ENCODE measurements around the gene SLC17A5.

Gene SLC17A5

GRCh38 chr6:73586416-73586974, 67.3 kb downstream of the SLC17A5 start:
- Histone ChIP-seq H2AFZ (ENCODE audit: insufficient read depth, low read length, poor library complexity) (no peak overlapping the region), H4K8ac (ENCODE audit: low read depth, low read length) (no peak overlapping the region), H3K23ac (ENCODE audit: low read length) (no peak overlapping the region), H3K9ac (ENCODE audit: low read length) (no peak overlapping the region), H2AK5ac (ENCODE audit: low read length) (no peak overlapping the region), H3K18ac (ENCODE audit: low read length) (no peak overlapping the region), H2BK5ac (ENCODE audit: low read depth, low read length, poor library complexity) (no peak overlapping the region), H3K14ac (ENCODE audit: low read length) (no peak overlapping the region), H2BK120ac (ENCODE audit: insufficient read depth, low read length, poor library complexity) (peak overlapping the region; percentile 48), H3K36me3 (ENCODE audit: control insufficient read depth in 1 of 2, insufficient read depth in 2 of 2, low read length in 2 of 2) (no peaks in the 10 kb centered on the region), H3K27me3 (ENCODE audit: insufficient read depth, low read length) (no peaks in the 10 kb centered on the region), H4K91ac (ENCODE audit: low read depth, low read length) (no peak overlapping the region), H3K9me3 (ENCODE audit: insufficient read depth, low read depth, low read length) (no peaks in the 10 kb centered on the region), H3K79me2 (ENCODE audit: control insufficient read depth, insufficient read depth, low read length, poor library complexity) (no peaks in the 10 kb centered on the region), H4K12ac (ENCODE audit: low read depth, low read length) (no peak overlapping the region), H3K4me1 (ENCODE audit: control insufficient read depth in 1 of 2, insufficient read depth in 2 of 2, low read length in 2 of 2) (peaks cover 4 to 5% of the 10 kb centered on the region in 2 experiments), H3K79me1 (ENCODE audit: low read length) (peaks cover 15% of the 10 kb centered on the region), H3K4me2 (ENCODE audit: low read length) (peak overlapping the region; percentile 17), H3K27ac (ENCODE audit: low read depth, low read length) (peak overlapping the region; percentile 94), H2BK12ac (ENCODE audit: low read length) (no peak overlapping the region), H3K4me3 (ENCODE audit: low read depth, low read length) (no peak overlapping the region), H3K4ac (ENCODE audit: low read depth, low read length) (no peak overlapping the region)
- WGBS (ENCODE audit: extremely low coverage, insufficient coverage, insufficient read length) = no CpG with 5 or more reads among the region's 6 CpGs
- DNase-seq = no peak

DNA sequence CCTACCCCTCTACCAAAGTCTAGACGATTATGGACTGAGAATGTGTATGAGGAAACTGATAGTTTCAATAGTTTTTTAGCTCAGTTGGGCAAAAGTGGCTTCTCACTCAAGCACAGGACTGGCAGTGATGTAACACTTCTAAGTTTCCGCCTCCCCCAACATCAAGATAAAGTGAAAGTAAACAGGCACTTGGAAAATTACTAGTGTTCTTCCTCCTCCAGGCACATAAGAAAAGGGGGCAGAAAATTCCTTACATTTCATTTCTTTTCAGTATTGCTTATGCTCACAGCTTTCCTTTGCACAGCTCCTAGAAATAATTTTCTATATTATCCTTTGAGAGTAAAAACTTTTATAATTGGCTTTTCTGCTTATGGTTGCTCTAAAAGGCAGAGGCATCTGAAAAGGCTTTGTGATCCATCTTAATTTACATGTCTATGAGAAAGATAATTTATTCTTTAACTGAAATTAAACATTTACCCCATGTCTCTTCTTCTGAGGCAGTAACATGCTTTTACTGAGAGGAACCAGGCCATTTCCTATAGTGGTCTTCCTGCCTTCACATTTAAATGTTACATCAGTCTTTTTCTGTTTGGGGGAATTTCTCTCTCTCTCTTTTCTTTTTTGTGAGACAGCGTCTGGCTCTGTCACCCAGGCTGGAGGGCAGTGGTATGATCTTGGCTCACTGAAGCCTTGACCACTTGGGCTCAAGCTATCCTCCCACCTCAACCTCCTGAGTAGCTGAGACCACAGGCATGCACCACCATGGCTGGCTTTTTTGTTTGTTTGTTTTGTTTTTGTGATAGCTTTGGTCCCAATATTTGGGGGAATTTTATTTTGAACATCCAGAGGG, 68.0 kb downstream of the SLC17A5 start:
- peaks cover 6 to 8% of the 10 kb centered on the region in 2 experiments for H3K4me1 ChIP-seq (ENCODE audit: control insufficient read depth in 1 of 2, insufficient read depth in 2 of 2, low read length in 2 of 2)
- no CpG with 5 or more reads among the region's 3 CpGs for WGBS (ENCODE audit: extremely low coverage, insufficient coverage, insufficient read length)
- peaks cover 18% of the 10 kb centered on the region for H3K79me1 ChIP-seq (ENCODE audit: low read length)
- no peaks in the 10 kb centered on the region for H3K79me2 ChIP-seq (ENCODE audit: control insufficient read depth, insufficient read depth, low read length, poor library complexity)
- H2BK5ac ChIP-seq (ENCODE audit: low read depth, low read length, poor library complexity) = peak overlapping the region; percentile 59
- peak overlapping the region; percentile 62 for H4K91ac ChIP-seq (ENCODE audit: low read depth, low read length)
- peak overlapping the region; percentile 72 for H2BK120ac ChIP-seq (ENCODE audit: insufficient read depth, low read length, poor library complexity)
- H3K4ac ChIP-seq (ENCODE audit: low read depth, low read length) = no peak overlapping the region
- H3K4me2 ChIP-seq (ENCODE audit: low read length) = peak overlapping the region; percentile 20
- no peak overlapping the region for H3K14ac ChIP-seq (ENCODE audit: low read length)
- no peaks in the 10 kb centered on the region for H3K9me3 ChIP-seq (ENCODE audit: insufficient read depth, low read depth, low read length)
- no peaks in the 10 kb centered on the region for H3K36me3 ChIP-seq (ENCODE audit: control insufficient read depth in 1 of 2, insufficient read depth in 2 of 2, low read length in 2 of 2)
- H3K4me3 ChIP-seq (ENCODE audit: low read depth, low read length) = no peak overlapping the region
- no peak overlapping the region for H2AFZ ChIP-seq (ENCODE audit: insufficient read depth, low read length, poor library complexity)
- peak overlapping the region; percentile 94 for H3K27ac ChIP-seq (ENCODE audit: low read depth, low read length)
- H3K9ac ChIP-seq (ENCODE audit: low read length) = no peak overlapping the region
- DNase-seq = peak; percentile 44 to 77
- no peaks in the 10 kb centered on the region for H3K27me3 ChIP-seq (ENCODE audit: insufficient read depth, low read length)
- H4K8ac ChIP-seq (ENCODE audit: low read depth, low read length) = no peak overlapping the region
- H4K12ac ChIP-seq (ENCODE audit: low read depth, low read length) = no peak overlapping the region
- H3K23ac ChIP-seq (ENCODE audit: low read length) = no peak overlapping the region
- no peak overlapping the region for H3K18ac ChIP-seq (ENCODE audit: low read length)
- no peak overlapping the region for H2AK5ac ChIP-seq (ENCODE audit: low read length)
- H2BK12ac ChIP-seq (ENCODE audit: low read length) = peak overlapping the region; percentile 83

DNA sequence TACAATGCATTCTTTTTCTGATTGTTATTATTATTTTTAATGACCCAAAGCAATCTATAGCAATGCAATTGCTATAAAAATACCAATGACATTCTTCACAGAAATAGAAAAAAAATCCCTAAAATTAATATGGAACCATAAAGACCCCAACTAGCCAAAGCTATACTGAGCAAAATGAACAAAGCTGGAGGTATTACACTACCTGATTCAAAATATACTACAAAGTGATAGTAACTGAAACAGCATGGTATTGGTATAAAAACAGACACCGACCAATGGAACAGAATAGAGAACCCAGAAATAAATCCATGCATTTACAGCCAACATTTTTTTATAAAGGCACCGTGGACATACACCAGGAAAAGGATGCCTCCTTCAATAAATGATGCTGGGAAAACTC, 72.5 kb downstream of the SLC17A5 start:
- peak overlapping the region; percentile 91 for H2BK5ac ChIP-seq (ENCODE audit: low read depth, low read length, poor library complexity)
- no peak overlapping the region for H3K9ac ChIP-seq (ENCODE audit: low read length)
- no peak for DNase-seq
- H2BK12ac ChIP-seq (ENCODE audit: low read length) = peak overlapping the region; percentile 99
- H3K79me1 ChIP-seq (ENCODE audit: low read length) = peaks cover 26% of the 10 kb centered on the region
- H4K8ac ChIP-seq (ENCODE audit: low read depth, low read length) = no peak overlapping the region
- no peak overlapping the region for H3K23ac ChIP-seq (ENCODE audit: low read length)
- H3K79me2 ChIP-seq (ENCODE audit: control insufficient read depth, insufficient read depth, low read length, poor library complexity) = peaks cover 3% of the 10 kb centered on the region
- H2AFZ ChIP-seq (ENCODE audit: insufficient read depth, low read length, poor library complexity) = no peak overlapping the region
- no peak overlapping the region for H3K18ac ChIP-seq (ENCODE audit: low read length)
- no peaks in the 10 kb centered on the region for H3K27me3 ChIP-seq (ENCODE audit: insufficient read depth, low read length)
- peaks cover 12 to 16% of the 10 kb centered on the region in 2 experiments for H3K4me1 ChIP-seq (ENCODE audit: control insufficient read depth in 1 of 2, insufficient read depth in 2 of 2, low read length in 2 of 2)
- H2AK5ac ChIP-seq (ENCODE audit: low read length) = peak overlapping the region; percentile 66
- no peaks in the 10 kb centered on the region for H3K9me3 ChIP-seq (ENCODE audit: insufficient read depth, low read depth, low read length)
- peak overlapping the region; percentile 80 for H2BK120ac ChIP-seq (ENCODE audit: insufficient read depth, low read length, poor library complexity)
- peak overlapping the region; percentile 58 for H3K14ac ChIP-seq (ENCODE audit: low read length)
- no CpG with 5 or more reads among the region's 2 CpGs for WGBS (ENCODE audit: extremely low coverage, insufficient coverage, insufficient read length)
- peak overlapping the region; percentile 63 for H3K4ac ChIP-seq (ENCODE audit: low read depth, low read length)
- H4K12ac ChIP-seq (ENCODE audit: low read depth, low read length) = no peak overlapping the region
- H3K36me3 ChIP-seq (ENCODE audit: control insufficient read depth in 1 of 2, insufficient read depth in 2 of 2, low read length in 2 of 2) = no peaks in the 10 kb centered on the region
- H3K4me2 ChIP-seq (ENCODE audit: low read length) = no peak overlapping the region
- H3K27ac ChIP-seq (ENCODE audit: low read depth, low read length) = peak overlapping the region; percentile 99
- H3K4me3 ChIP-seq (ENCODE audit: low read depth, low read length) = no peak overlapping the region
- H4K91ac ChIP-seq (ENCODE audit: low read depth, low read length) = peak overlapping the region; percentile 89

DNA sequence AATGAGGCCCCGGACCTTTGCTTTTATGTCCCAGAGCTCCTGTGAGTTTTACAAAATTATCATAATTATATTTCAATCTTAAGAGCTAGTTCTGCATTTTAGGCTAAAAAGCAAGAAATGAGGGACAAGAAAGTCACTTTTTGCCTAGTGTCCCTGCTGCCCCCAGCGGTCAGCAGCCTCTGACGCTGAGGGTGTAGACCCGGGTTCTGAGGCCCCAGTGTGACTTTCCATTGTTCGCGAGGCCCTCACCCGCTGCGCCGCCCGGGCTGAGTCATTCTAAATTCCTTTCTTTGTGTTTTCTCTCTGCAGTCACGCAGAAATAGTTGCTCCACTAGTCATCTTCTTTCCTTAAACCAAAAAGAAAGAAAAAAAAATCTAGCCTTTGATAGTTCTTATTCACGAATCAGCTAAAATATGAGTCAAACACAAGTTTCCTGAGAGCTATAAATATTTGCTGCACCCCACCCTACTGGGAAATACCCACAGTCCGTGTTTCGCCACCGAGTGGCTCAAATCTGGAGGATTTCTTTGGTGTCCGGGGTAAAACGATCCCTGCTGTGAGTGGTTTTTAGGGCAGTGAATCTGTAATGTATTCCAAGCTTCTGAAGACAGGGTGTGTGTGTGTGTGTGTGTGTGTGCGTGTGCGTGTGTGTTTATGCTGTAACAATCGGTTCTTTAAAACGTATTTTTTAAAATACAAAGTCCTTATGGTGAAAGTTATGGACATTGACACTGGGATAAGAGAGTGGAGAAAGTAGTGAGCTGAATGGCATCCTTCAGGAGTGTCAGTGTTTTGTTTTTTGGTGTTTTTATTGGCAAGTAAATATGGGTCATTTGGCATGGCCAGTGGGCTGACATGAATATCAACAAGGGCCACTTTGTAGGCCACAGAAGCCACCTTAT, 73.3 kb downstream of the SLC17A5 start:
- WGBS (ENCODE audit: extremely low coverage, insufficient coverage, insufficient read length) = no CpG with 5 or more reads among the region's 21 CpGs
- Histone ChIP-seq H2BK5ac (ENCODE audit: low read depth, low read length, poor library complexity) (peak overlapping the region; percentile 91), H3K79me1 (ENCODE audit: low read length) (peaks cover 24% of the 10 kb centered on the region), H3K18ac (ENCODE audit: low read length) (peak overlapping the region; percentile 66), H3K36me3 (ENCODE audit: control insufficient read depth in 1 of 2, insufficient read depth in 2 of 2, low read length in 2 of 2) (no peaks in the 10 kb centered on the region), H3K9ac (ENCODE audit: low read length) (peak overlapping the region; percentile 76), H2AFZ (ENCODE audit: insufficient read depth, low read length, poor library complexity) (peak overlapping the region; percentile 72), H3K4ac (ENCODE audit: low read depth, low read length) (peak overlapping the region; percentile 63), H4K91ac (ENCODE audit: low read depth, low read length) (peak overlapping the region; percentile 89), H3K79me2 (ENCODE audit: control insufficient read depth, insufficient read depth, low read length, poor library complexity) (peaks cover 3% of the 10 kb centered on the region), H3K14ac (ENCODE audit: low read length) (peak overlapping the region; percentile 85), H4K12ac (ENCODE audit: low read depth, low read length) (peak overlapping the region; percentile 48), H2AK5ac (ENCODE audit: low read length) (no peak overlapping the region), H3K9me3 (ENCODE audit: insufficient read depth, low read depth, low read length) (no peaks in the 10 kb centered on the region), H3K4me2 (ENCODE audit: low read length) (peak overlapping the region; percentile 73), H3K23ac (ENCODE audit: low read length) (no peak overlapping the region), H3K4me3 (ENCODE audit: low read depth, low read length) (no peak overlapping the region), H3K27ac (ENCODE audit: low read depth, low read length) (peak overlapping the region; percentile 99), H2BK120ac (ENCODE audit: insufficient read depth, low read length, poor library complexity) (peak overlapping the region; percentile 80), H2BK12ac (ENCODE audit: low read length) (peak overlapping the region; percentile 94), H4K8ac (ENCODE audit: low read depth, low read length) (peak overlapping the region; percentile 87), H3K27me3 (ENCODE audit: insufficient read depth, low read length) (no peaks in the 10 kb centered on the region), H3K4me1 (ENCODE audit: control insufficient read depth in 1 of 2, insufficient read depth in 2 of 2, low read length in 2 of 2) (peaks cover 12 to 14% of the 10 kb centered on the region in 2 experiments)
- DNase-seq = peak; percentile 97 to 98

All from trophoblast cell (in vitro differentiated cells and primary cell).